Measurements from ENCODE around the gene GLO1. TPM values are rescaled to one million over a fixed set of nuclear protein-coding genes. Genes with fewer than 3 reads are reported as not detected.

The GLO1 gene
- total and polyA plus RNA-seq, 2 experiments from 2014 or later: 139 to 150 TPM

DNA sequence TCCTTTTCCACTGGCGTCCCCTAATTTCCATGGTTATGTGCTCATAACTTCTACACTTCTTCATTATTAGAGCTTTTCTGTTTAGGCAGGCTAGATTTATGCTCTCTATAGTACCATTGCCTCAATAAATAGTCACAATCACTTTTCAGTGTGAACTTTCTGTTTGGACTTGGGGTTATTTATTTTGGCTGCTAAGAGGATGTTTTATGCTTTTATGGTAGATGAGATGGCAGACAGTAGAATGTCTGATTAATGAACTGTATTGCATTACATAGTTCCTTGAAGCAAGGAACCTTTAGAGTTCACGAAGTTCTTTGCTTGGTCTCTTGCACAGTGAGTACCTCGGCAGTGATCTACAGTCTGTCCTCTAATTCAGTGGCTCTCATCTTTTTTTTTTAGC is 19.1 kb upstream of the GLO1 start:
- Histone ChIP-seq H3K4me2 (ENCODE audit: unreplicated experiment) (no peak overlapping the region), H3K27ac (no peak overlapping the region)

DNA sequence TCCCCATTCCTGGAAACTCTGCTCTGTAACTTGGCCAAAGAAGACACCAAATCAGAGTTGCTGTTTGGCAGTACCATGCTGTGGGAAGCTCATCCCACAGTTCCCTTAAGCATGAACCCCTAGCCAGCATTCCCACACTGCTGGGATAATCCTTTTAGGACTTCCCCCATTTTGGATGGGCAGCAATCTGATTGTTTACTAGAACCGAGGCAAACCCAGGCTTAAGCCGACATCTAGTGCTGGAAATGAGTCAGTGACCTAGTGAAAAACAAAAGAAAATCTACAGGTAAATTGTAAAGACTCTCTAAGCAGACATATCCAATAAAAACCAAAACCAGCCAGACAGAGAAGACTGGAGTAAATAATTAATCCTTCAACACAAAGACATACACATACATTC is 17.4 kb upstream of the GLO1 start:
- H2AFZ ChIP-seq: no peak overlapping the region
- no peaks in the 10 kb centered on the region for H3K9me2 ChIP-seq (ENCODE audit: insufficient read depth)
- no peak overlapping the region for H3K4me3 ChIP-seq
- H3K79me2 ChIP-seq (ENCODE audit: insufficient read depth): no peaks in the 10 kb centered on the region
- H3K27ac ChIP-seq: no peak overlapping the region
- H3F3A ChIP-seq (ENCODE audit: insufficient read depth): no peaks in the 10 kb centered on the region
- H3K9me3 ChIP-seq (ENCODE audit: low read depth): no peaks in the 10 kb centered on the region
- no peak overlapping the region for H3K9ac ChIP-seq
- no peak for DNase-seq
- H4K20me1 ChIP-seq (ENCODE audit: insufficient read depth): no peaks in the 10 kb centered on the region
- TF ChIP-seq EZH2 (IDR thresholded peaks at IDR 0.05; ENCODE audit: insufficient read depth, poor library complexity, severe bottlenecking) (no peak), EZH2phosphoT487 (IDR thresholded peaks at IDR 0.05; ENCODE audit: insufficient read depth, low read depth) (no peak)
- in situ Hi-C loops (cut with MboI): no loop called here
- no peaks in the 10 kb centered on the region for H3K4me1 ChIP-seq (ENCODE audit: insufficient read depth)
- H3K36me3 ChIP-seq (ENCODE audit: low read depth): no peaks in the 10 kb centered on the region
- H3K4me2 ChIP-seq (ENCODE audit: unreplicated experiment): no peak overlapping the region
- 5 to 18% methylated on average over 2 of the region's 2 CpGs for WGBS, 2 experiments (ENCODE audit: low coverage in 1 of 2, low lambda C conversion rate in 2 of 2, missing lambda C conversion rate in 2 of 2)
- H3K27me3 ChIP-seq (replicated peaks; ENCODE audit: insufficient read depth): 0 out of 2 replicates have a peak, but pooled peaks cover 8% of the 10 kb centered on the region

More for the DNA sequence above, 19.1 kb upstream of the GLO1 start:
- H3F3A ChIP-seq (ENCODE audit: insufficient read depth): no peaks in the 10 kb centered on the region
- 0 out of 2 replicates have a peak, but pooled peaks cover 5% of the 10 kb centered on the region for H3K27me3 ChIP-seq (replicated peaks; ENCODE audit: insufficient read depth)
- H3K9ac ChIP-seq: no peak overlapping the region
- no peak for DNase-seq
- 42 to 47% methylated on average over 3 of the region's 3 CpGs for WGBS, 2 experiments (ENCODE audit: low coverage in 1 of 2, low lambda C conversion rate in 2 of 2, missing lambda C conversion rate in 2 of 2)
- in situ Hi-C loops (cut with MboI): no loop called here
- H3K36me3 ChIP-seq (ENCODE audit: low read depth): no peaks in the 10 kb centered on the region
- H4K20me1 ChIP-seq (ENCODE audit: insufficient read depth): no peaks in the 10 kb centered on the region
- H3K4me1 ChIP-seq (ENCODE audit: insufficient read depth): no peaks in the 10 kb centered on the region
- H3K4me3 ChIP-seq: no peak overlapping the region
- TF ChIP-seq EZH2phosphoT487 (IDR thresholded peaks at IDR 0.05; ENCODE audit: insufficient read depth, low read depth) (no peak), EZH2 (IDR thresholded peaks at IDR 0.05; ENCODE audit: insufficient read depth, poor library complexity, severe bottlenecking) (no peak)
- no peaks in the 10 kb centered on the region for H3K9me2 ChIP-seq (ENCODE audit: insufficient read depth)
- no peaks in the 10 kb centered on the region for H3K9me3 ChIP-seq (ENCODE audit: low read depth)
- H3K79me2 ChIP-seq (ENCODE audit: insufficient read depth): no peaks in the 10 kb centered on the region
- H2AFZ ChIP-seq: no peak overlapping the region

DNA sequence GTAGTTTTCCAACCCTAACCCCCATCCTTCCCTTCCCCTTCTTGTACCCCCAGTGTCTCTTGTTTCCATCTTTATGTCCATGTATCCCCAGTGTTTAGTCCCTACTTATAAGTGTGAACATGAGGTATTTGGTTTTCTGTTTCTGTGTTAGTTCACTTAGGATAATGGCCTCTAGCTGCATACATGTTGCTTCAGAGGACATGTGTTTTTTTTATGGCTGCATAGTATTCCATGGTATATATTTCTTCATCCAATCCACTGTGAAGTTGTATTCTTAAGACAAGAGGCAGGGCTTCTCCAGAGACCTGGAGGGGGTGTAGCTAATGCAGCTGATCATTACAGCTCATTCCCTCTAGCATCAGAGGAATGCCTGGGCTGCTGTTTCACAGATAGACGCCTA is 16.4 kb upstream of the GLO1 start:
- Histone ChIP-seq H3K4me3 (no peak overlapping the region), H2AFZ (no peak overlapping the region), H3F3A (ENCODE audit: insufficient read depth) (no peaks in the 10 kb centered on the region), H4K20me1 (ENCODE audit: insufficient read depth) (no peaks in the 10 kb centered on the region), H3K36me3 (ENCODE audit: low read depth) (no peaks in the 10 kb centered on the region), H3K27me3 (replicated peaks; ENCODE audit: insufficient read depth) (0 out of 2 replicates have a peak, but pooled peaks cover 16% of the 10 kb centered on the region), H3K27ac (no peak overlapping the region), H3K9ac (no peak overlapping the region), H3K79me2 (ENCODE audit: insufficient read depth) (no peaks in the 10 kb centered on the region), H3K4me2 (ENCODE audit: unreplicated experiment) (no peak overlapping the region), H3K9me2 (ENCODE audit: insufficient read depth) (no peaks in the 10 kb centered on the region), H3K9me3 (ENCODE audit: low read depth) (no peaks in the 10 kb centered on the region), H3K4me1 (ENCODE audit: insufficient read depth) (no peaks in the 10 kb centered on the region)
- WGBS, 2 experiments (ENCODE audit: low coverage in 1 of 2, low lambda C conversion rate in 2 of 2, missing lambda C conversion rate in 2 of 2): 30 to 44% methylated on average over 1 of the region's 1 CpG
- in situ Hi-C loops (cut with MboI): no loop called here
- TF ChIP-seq EZH2phosphoT487 (IDR thresholded peaks at IDR 0.05; ENCODE audit: insufficient read depth, low read depth) (no peak), EZH2 (IDR thresholded peaks at IDR 0.05; ENCODE audit: insufficient read depth, poor library complexity, severe bottlenecking) (no peak)
- DNase-seq: no peak

DNA sequence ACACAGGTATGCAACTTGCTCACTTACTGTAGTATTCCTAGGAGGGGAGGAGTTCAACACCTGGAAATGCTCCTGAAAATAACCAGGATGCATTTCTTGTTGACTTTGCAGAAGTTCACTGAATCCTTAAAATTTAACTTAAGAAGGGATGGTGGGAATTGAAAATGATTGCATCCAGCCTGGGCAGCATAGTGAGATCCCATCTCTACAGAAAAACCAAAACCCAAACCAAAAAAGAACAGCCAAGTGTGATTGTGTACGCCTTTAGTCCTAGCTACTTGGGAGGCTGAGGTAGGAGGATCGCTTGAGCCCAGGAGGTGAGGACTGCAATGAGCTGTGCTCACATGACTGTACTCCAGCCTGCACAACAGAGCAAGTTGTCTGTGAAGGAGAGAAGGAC is 13.9 kb upstream of the GLO1 start:
- DNase-seq: no peak
- Histone ChIP-seq H3K4me1 (ENCODE audit: insufficient read depth) (no peaks in the 10 kb centered on the region), H3K27me3 (replicated peaks; ENCODE audit: insufficient read depth) (peaks cover 22% of the 10 kb centered on the region; the same call in 1 of the 2 replicates), H3K4me3 (no peak overlapping the region), H3K27ac (no peak overlapping the region), H3K36me3 (ENCODE audit: low read depth) (no peaks in the 10 kb centered on the region), H3K79me2 (ENCODE audit: insufficient read depth) (no peaks in the 10 kb centered on the region), H3K9me3 (ENCODE audit: low read depth) (no peaks in the 10 kb centered on the region), H3K9me2 (ENCODE audit: insufficient read depth) (no peaks in the 10 kb centered on the region), H3F3A (ENCODE audit: insufficient read depth) (no peaks in the 10 kb centered on the region), H4K20me1 (ENCODE audit: insufficient read depth) (no peaks in the 10 kb centered on the region), H3K4me2 (ENCODE audit: unreplicated experiment) (no peak overlapping the region), H3K9ac (no peak overlapping the region), H2AFZ (no peak overlapping the region)
- TF ChIP-seq EZH2phosphoT487 (IDR thresholded peaks at IDR 0.05; ENCODE audit: insufficient read depth, low read depth): no peak
- 81 to 90% methylated on average over 2 of the region's 2 CpGs for WGBS, 2 experiments (ENCODE audit: low coverage in 1 of 2, low lambda C conversion rate in 2 of 2, missing lambda C conversion rate in 2 of 2)
- in situ Hi-C loops (cut with MboI): no loop called here
